Caki2 (cell line): Measurements from ENCODE around the gene NLRC5. TPM values are rescaled to one million over a fixed set of nuclear protein-coding genes. Genes with fewer than 3 reads are reported as not detected.
"Not testable (repeated sequence)": the region's sequence is repeated elsewhere in the genome, so short reads cannot be mapped to it uniquely, and the experiment has no call there.

Source experiments
- DNase-seq: peaks from one replicate; pipeline ENCODE4 v3.0.0-alpha.2; 2015; ENCODE audit warnings: low read depth
- in situ Hi-C: cut with HindIII; loops from 2 replicates; pipeline ENCODE4 v1.10.0; 2016; ENCODE audit warnings: low sequenced_read_pairs, low pct_unique_long_range_greater_than_20kb, mixed read lengths
- total RNA-seq: library from RNA; depleted of rRNA; stranded (reverse); fragments of >200 nt; shearing (Covaris generic); gene quantifications from 2 replicates; pipeline ENCODE4 v1.2.3, GENCODE V29; 2014; ENCODE audit warnings: low replicate concordance

NLRC5 gene
- total RNA-seq, 1 experiment from 2014 or later: 3.1 TPM

DNA sequence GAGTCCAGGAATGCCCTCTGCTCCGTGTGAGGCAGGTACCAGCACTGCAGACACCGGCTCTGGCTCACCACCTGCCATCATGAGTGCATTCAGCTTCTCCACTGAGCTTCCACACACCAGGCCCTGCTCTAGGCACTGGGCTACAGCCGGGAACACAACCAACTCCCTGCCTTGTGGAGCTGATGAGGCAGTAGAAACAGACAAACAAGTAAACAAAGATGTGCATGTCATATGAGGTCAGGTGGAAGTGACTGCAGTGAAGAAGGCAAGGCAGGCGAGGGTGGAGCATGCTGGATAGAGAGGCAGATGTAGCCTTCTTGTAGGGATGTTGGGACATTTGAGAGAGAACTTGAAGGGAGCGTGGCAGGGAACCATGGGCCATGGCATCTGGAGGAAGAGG is 5.0 kb downstream of the NLRC5 start:
- in situ Hi-C loops: no loop called here
- no peak for DNase-seq

DNA sequence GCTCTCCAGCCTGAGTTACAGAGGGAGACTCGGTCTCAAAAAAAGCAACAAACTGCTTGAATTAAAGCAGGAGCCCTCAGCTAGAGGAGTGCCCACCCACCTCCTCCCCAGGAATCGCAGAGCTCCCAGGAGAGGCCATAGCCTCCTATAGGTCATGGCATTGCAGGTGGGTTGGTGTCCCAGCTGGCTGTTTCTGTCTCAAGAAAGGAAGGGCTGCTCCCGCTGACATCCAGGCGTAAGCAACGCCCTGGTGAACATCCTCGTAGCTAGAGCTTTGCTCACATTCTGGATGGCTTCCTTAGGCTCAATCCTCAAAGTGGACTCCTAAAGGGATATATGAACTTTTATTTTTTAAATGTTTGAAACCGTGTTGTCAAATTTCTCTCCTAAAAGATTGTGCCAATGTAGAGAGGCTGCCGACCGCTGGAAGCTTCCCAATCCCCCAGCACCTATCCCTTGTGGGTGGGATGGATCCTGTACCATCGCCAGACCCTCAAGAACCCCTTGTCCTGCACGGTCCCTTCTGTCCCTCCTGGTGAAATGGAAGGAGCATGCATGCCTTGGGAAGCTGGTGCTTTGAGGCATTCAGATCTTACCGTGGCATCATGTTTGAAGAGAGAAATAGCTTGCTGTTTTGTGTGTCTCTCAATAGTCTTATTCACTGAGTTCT is 5.9 kb downstream of the NLRC5 start:
- no peak for DNase-seq
- in situ Hi-C loops: no loop called here

DNA sequence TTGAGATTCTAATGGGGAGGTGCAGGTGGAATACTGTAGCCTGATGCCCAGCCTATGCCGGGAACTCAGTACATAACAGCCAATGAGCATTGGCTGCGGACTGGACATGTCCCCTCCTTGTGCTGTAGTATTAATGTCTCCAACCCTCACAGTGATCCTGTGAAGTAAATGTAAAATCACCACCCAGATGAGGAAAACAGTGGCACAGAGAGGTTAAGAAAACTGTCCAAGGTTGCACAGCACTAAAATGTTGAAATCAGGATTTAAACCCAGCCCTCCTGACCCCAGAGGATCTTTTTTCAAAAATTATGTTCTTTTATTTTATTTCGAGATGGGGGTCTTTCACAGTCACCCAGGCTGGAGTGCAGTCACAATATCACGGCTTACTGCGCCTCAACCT is 7.9 kb downstream of the NLRC5 start:
- DNase-seq: no peak
- in situ Hi-C loops: no loop called here

DNA sequence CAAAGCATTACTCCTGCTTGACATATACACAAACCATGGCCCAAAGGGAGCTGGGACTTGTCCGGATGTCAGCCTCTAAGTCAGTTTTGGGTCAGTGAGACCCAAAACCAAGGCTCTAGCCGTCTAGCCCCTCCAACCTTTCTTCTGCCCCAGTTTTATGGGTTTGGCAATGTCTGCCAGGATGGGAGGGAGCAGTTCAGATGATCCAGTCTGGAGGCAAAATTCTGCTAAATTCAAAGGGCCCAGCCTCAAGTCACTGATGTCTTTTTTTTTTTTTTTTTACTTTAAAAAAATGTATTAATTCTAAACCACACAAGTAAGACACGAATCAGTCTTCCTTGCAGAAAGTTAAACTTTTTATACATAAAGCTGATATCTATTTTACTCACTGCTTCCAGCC is 8.6 kb downstream of the NLRC5 start:
- DNase-seq: no peak
- in situ Hi-C loops: no loop called here

DNA sequence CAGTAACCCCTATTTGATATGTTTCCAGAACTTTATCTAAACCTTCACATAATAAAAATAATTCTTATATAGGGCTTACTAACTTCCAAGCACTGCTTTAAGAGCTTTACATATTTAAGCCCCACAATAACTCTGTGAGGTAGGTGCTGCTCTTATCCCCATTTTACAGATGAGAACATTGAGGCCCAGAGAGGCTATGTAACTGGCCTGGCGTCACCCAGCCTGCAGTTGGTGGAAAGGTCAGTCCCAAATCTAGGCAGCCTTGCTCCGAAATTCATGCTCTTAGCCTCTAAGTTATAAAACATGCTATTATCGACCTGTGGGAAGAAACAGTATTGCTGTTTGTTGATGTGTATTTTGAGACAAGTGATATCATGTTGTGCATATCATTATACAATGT is 9.0 kb downstream of the NLRC5 start:
- in situ Hi-C loops: no loop called here
- DNase-seq: no peak

DNA sequence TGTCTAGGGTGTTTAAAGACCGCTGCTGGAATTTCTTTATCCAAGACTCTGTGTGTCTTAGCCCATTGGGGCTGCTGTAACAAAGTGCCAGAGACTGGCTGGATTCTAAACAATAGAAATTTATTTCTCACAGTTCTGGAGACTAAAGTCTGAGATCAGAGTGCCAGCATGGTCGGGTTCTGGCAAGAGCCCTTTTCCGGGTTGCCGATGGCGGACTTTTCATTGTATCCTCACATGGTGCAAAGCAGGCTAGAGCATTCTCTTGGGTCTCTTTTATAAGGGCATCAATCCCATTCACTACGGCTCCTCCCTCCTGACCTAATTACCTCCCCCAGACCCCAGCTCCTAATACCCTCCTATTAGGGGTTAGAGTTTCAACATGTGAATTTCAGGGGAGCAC is 9.5 kb downstream of the NLRC5 start:
- no peak for DNase-seq
- in situ Hi-C loops: no loop called here

- in situ Hi-C loops: no loop called here
- no peak for DNase-seq
These were observed 10.3 kb downstream of the NLRC5 start for GRCh38 chr16:56999409-57000270.

DNA sequence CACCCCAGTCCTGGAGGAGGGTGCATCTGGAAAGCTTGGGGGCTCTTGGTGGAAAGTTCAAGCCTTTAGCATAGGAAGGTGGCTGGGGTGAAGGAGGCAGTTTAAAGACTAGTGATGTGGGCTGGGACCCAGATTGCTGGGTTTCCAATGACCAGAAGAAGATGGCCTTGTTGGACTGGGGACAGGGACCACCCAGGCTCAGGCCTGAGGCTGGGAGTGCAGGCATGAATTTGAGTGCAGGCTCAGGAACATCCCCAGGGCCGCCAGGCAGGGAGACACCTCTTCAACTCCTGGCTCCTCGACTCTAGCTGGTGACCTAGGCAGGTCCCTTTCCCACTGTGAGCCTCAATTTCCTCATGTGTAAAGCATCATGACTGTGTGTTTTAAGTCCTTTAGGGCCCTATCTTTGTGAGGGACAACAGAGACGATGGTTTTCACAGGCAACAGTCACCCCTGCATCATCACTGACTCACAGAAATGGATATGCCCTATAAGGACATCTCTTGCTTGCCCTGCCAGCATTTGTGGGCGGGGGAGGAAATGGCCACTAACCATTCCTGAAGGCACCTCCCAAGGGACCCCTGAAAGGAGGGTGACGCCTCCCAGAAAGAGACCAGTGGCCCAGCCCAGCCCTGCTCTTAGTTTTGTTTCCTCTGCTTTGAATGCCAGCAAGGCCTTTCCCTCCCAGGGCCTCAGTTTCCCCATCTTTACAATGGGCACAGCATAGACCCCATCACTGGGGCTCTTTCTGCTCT is 11.1 kb downstream of the NLRC5 start:
- in situ Hi-C loops: no loop called here

GRCh38 chr16:57001026-57001679 is 11.8 kb downstream of the NLRC5 start:
- no peak for DNase-seq
- in situ Hi-C loops: no loop called here

More for the DNA sequence above, 11.1 kb downstream of the NLRC5 start:
- DNase-seq: peak; percentile 57

- in situ Hi-C loops: no loop called here
- no peak for DNase-seq
These were observed 14.4 kb downstream of the NLRC5 start for GRCh38 chr16:57003439-57004386.

- DNase-seq: no peak
- in situ Hi-C loops: no loop called here
These were observed 15.3 kb downstream of the NLRC5 start for GRCh38 chr16:57004387-57005250.

GRCh38 chr16:57005597-57005996 is 16.2 kb downstream of the NLRC5 start:
- in situ Hi-C loops: not testable (repeated sequence)

DNA sequence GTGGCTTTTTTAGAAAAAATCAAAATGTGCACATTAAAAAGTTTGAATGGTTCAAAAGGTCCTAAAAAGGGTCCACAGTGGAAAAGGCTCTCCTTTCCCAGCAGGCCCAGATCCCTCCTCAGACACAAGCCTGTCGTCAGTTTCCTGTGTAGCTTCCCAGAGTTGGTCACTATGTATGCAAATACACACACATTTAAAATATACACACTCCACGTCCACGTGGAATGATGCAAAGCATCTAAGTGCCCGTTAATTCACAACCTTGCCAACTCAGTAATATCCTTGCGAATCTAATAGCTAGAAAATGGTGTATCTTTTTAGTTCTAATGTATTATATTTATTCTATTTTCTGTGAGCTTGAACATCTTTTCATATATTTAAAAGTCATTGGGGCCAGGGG is 17.7 kb downstream of the NLRC5 start:
- in situ Hi-C loops: no loop called here
- DNase-seq: no peak

More at GRCh38 chr16:57005597-57005996, 16.2 kb downstream of the NLRC5 start:
- not testable (repeated sequence) for DNase-seq

- in situ Hi-C loops: no loop called here
- no peak for DNase-seq
These were observed 18.2 kb downstream of the NLRC5 start for GRCh38 chr16:57007530-57007929.

- DNase-seq: no peak
- in situ Hi-C loops: no loop called here
These were observed 19.1 kb downstream of the NLRC5 start for GRCh38 chr16:57008440-57008839.

DNA sequence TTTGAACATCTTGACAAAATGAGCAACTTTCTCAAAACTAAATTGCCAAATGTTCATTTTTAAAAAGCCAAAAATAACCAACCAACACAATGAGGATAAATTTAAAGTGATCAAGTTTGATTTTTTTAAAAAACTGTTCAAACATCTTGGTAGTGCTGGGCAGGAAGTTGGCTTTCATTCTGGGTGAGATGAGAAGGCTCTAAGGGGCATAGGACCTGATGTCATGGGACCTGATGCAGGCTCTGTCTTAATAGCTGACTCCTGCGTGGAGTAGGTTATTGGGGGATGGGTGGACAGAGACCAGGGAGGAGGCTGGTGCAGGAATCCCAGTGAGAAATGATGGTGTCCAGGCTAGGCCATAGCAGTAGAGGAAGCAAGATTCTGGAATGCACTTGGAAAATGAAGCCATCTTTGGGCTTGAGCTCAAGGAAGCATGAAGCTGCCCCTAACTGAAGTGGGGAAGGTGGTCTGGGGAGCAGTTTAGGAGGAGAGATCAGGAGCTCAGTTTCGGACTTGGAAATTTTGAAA is 20.4 kb downstream of the NLRC5 start:
- no peak for DNase-seq
- in situ Hi-C loops: no loop called here
